ENCODE data around the gene MUC5AC. TPM values are rescaled to one million over a fixed set of nuclear protein-coding genes. Genes with fewer than 3 reads are reported as not detected.

Gene MUC5AC
- total RNA-seq, 1 donor from 2014 or later: not detected

DNA sequence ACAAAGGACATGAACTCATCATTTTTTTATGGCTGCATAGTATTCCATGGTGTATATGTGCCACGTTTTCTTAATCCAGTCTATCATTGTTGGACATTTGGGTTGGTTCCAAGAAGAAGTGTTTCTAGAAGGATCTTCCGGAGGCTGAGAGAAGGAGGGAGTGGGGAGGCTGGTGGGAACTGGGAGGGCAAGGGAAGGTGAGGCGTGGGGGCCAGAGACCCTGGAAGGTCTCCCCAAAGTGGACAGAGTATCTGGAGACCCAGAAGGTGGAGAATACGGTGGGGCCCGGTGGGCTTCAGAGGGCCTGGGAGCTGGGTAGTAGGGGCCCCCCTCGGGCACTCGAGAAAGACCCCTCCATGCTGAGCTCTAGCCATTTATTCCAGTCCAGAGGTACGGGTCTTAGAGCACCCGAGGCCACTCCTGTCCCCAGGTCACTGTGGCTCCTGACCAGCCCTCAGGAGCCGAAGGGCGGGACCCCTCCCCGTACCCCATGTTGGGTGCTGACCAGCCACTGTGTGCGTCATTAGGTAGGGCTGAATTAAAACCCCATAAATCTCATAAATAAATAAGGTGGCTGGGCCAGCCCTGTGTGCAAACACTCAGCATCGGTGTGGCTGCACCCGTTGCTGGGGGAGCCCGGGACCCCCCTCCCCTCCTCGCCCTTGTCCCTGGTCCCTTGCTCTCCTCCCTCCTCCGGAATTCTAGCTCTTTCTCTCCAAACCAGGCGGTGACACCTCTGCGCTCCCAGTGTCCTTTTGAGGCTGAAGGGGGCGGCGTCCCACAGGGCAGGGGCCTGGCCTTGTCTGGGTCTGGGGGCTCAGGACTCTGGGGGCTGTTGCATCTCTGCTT, 38.8 kb upstream of the MUC5AC start:
- no peak for DNase-seq (ENCODE audit: low read depth)
- H3K4me3 ChIP-seq (ENCODE audit: low read depth, low read length): no peak overlapping the region
- no peak for TF ChIP-seq CTCF (conservative IDR thresholded peaks at IDR 0.05; ENCODE audit: low read depth, low read length)

DNA sequence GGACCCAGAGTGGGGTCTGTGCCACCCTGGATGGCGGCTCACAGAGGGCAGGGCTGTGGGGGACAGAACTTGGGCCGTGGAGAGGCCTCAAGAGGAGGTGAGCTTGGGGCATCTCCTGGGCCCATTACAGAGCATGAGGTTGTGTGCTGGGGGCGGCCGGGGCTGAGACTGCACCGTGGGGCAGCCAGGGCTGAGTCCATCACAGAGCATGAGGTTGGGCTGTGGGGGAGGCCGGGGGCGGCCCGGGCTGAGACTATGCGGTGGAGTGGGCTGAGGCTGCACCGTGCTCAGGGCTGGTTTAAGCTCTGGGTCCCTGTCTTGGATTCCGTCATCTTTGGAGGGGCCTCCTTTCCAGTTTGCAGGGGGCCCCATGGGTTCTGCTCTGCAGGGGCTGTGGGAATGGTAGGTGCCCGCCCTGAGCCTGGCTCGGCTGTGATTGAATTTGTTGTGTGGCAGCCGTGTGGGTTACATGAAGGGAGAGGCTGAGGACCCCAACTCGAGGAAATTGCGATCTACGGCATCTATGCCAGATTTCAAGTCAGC, 38.1 kb upstream of the MUC5AC start:
- TF ChIP-seq CTCF (conservative IDR thresholded peaks at IDR 0.05; ENCODE audit: low read depth, low read length): no peak
- H3K4me3 ChIP-seq (ENCODE audit: low read depth, low read length): no peak overlapping the region
- DNase-seq (ENCODE audit: low read depth): no peak

- TF ChIP-seq CTCF (conservative IDR thresholded peaks at IDR 0.05; ENCODE audit: low read depth, low read length): no peak
- H3K4me3 ChIP-seq (ENCODE audit: low read depth, low read length): no peak overlapping the region
- DNase-seq (ENCODE audit: low read depth): no peak
Observed at GRCh38 chr11:1120532-1121330, 37.0 kb upstream of the MUC5AC start.

DNA sequence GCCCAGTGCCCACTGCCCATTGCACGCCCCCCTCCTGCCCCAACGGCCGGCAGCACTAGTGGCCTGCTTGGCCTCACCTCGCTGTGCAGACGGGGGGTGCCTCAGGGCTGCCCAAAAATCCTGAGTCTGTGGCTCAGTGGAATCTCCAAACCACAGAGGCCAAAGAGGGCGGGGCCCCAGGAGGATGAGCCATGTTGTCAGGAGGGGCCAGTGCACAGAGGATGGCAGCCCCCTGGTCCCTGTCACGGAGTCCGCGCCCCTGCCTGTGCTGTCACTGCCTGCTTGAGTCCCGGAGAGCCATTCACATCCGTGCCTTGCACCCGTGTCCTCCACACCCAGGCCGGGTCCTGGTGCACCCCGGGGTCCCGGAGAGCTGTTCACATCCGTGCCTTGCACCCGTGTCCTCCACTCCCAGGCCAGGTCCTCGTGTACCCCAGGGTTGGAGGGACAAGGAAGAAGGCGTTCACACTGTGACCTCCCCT, 36.4 kb upstream of the MUC5AC start:
- no peak overlapping the region for H3K4me3 ChIP-seq (ENCODE audit: low read depth, low read length)
- no peak for DNase-seq (ENCODE audit: low read depth)

DNA sequence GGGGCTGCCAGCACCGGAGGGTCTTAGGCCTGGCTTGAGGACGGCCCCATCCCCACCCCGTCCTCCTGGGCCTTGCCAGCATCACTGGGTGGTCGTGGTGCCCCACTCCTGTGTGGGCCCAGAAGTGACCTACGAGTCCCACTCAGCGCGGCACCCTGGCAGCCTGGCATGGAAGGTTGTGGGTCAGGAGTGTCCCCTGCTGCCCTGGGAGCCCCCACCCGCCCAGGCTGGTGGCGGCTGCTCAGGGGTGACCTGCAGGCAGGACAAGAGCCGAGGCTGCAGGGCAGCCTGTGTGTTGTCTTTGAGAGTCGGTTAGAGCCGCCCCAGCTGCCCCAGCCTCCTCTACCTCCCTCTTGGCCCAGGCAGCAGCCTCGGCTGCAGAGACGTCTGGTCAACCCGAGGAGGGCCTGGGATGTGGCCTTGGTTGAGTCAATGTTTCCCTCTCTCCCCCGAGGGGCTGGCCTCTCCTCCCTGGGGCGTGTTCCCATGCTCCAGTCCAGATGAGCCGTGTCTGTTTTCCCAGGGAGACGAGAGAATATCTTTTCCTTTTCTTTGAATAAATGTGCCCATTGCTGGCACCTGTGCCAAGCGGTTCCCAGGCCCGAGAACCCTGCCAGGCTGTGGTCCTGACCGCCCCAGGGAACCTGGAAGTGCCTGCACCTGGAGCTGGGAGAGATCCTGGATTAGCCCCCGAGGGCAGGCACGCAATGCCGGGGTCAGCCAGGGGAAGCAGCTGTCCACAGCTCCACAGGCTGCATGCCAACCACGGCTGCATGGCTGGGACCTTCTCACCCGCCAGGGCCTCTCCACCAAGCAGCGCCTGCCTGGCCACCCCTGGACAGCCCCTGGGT, 35.7 kb upstream of the MUC5AC start:
- TF ChIP-seq CTCF (conservative IDR thresholded peaks at IDR 0.05; ENCODE audit: low read depth, low read length): no peak
- DNase-seq (ENCODE audit: low read depth): no peak

More for the DNA sequence above, 36.4 kb upstream of the MUC5AC start:
- TF ChIP-seq CTCF (conservative IDR thresholded peaks at IDR 0.05; ENCODE audit: low read depth, low read length): no peak

DNA sequence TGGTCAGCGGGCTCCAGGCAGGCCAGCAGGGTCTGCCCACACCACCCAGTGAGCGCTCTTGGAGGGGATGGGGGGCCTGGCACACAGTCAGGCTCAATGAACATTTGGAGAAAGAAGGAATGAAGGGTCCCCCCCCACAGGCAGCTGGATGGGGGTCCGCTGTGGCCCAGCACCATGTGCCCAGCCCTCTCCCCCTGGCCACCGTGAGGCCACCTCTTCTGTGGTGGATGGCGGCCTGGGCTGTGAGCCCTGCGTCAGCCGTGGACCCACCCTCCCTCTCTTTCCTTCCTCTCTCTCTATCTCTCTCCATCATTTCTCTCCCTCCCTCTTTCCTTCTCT, 35.1 kb upstream of the MUC5AC start:
- no peak overlapping the region for H3K4me3 ChIP-seq (ENCODE audit: low read depth, low read length)
- no peak for TF ChIP-seq CTCF (conservative IDR thresholded peaks at IDR 0.05; ENCODE audit: low read depth, low read length)
- no peak for DNase-seq (ENCODE audit: low read depth)

More for the DNA sequence above, 35.7 kb upstream of the MUC5AC start:
- no peak overlapping the region for H3K4me3 ChIP-seq (ENCODE audit: low read depth, low read length)
